Measurements from ENCODE around the gene ACO1.

The ACO1 gene

GRCh38 chr9:32382565-32383320 is 1.7 kb upstream of the ACO1 start:
- DNase-seq (ENCODE audit: low read depth, low spot score): no peak

- DNase-seq (ENCODE audit: low read depth, low spot score): no peak
These were observed 460 bp upstream of the ACO1 start for GRCh38 chr9:32384002-32384363.

- DNase-seq (ENCODE audit: low read depth, low spot score): no peak
These were observed 875 bp downstream of the ACO1 start for GRCh38 chr9:32385152-32385884.

- no peak for DNase-seq (ENCODE audit: low read depth, low spot score)
These were observed 1.4 kb downstream of the ACO1 start for GRCh38 chr9:32385885-32386283.

GRCh38 chr9:32387256-32387655 is 2.8 kb downstream of the ACO1 start:
- no peak for DNase-seq (ENCODE audit: low read depth, low spot score)

- no peak for DNase-seq (ENCODE audit: low read depth, low spot score)
These were observed 4.9 kb downstream of the ACO1 start for GRCh38 chr9:32389365-32389764.

- no peak for DNase-seq (ENCODE audit: low read depth, low spot score)
These were observed 9.5 kb downstream of the ACO1 start for GRCh38 chr9:32393911-32394310.

- DNase-seq (ENCODE audit: low read depth, low spot score): no peak
These were observed 10.1 kb downstream of the ACO1 start for GRCh38 chr9:32394381-32395049.

GRCh38 chr9:32395510-32396216 is 11.2 kb downstream of the ACO1 start:
- DNase-seq (ENCODE audit: low read depth, low spot score): no peak

- DNase-seq (ENCODE audit: low read depth, low spot score): no peak
These were observed 13.8 kb downstream of the ACO1 start for GRCh38 chr9:32398207-32398606.

- no peak for DNase-seq (ENCODE audit: low read depth, low spot score)
These were observed 14.8 kb downstream of the ACO1 start for GRCh38 chr9:32399110-32399815.

- DNase-seq (ENCODE audit: low read depth, low spot score): no peak
These were observed 17.0 kb downstream of the ACO1 start for GRCh38 chr9:32401488-32401887.

- DNase-seq (ENCODE audit: low read depth, low spot score): no peak
These were observed 19.3 kb downstream of the ACO1 start for GRCh38 chr9:32403567-32404260.

GRCh38 chr9:32404402-32404801 is 20.0 kb downstream of the ACO1 start:
- no peak for DNase-seq (ENCODE audit: low read depth, low spot score)

- no peak for DNase-seq (ENCODE audit: low read depth, low spot score)
These were observed 20.4 kb downstream of the ACO1 start for GRCh38 chr9:32404856-32405255.

- no peak for DNase-seq (ENCODE audit: low read depth, low spot score)
These were observed 21.1 kb downstream of the ACO1 start for GRCh38 chr9:32405506-32405905.

- DNase-seq (ENCODE audit: low read depth, low spot score): no peak
These were observed 21.6 kb downstream of the ACO1 start for GRCh38 chr9:32406046-32406445.

- DNase-seq (ENCODE audit: low read depth, low spot score): no peak
These were observed 27.3 kb downstream of the ACO1 start for GRCh38 chr9:32411753-32412152.

GRCh38 chr9:32412440-32412839 is 28.0 kb downstream of the ACO1 start:
- no peak for DNase-seq (ENCODE audit: low read depth, low spot score)

- no peak for DNase-seq (ENCODE audit: low read depth, low spot score)
These were observed 29.0 kb downstream of the ACO1 start for GRCh38 chr9:32413424-32413823.

GRCh38 chr9:32414856-32415255 is 30.4 kb downstream of the ACO1 start:
- no peak for DNase-seq (ENCODE audit: low read depth, low spot score)

Measured in iPS DF 19.7 (cell line).